Posterior vena cava (tissue), 2 donors: ENCODE data around the gene CREB5. TPM values are rescaled to one million over a fixed set of nuclear protein-coding genes. Genes with fewer than 3 reads are reported as not detected.
"Not testable (repeated sequence)": the region's sequence is repeated elsewhere in the genome, so short reads cannot be mapped to it uniquely, and the experiment has no call there.

Experiments
- DNase-seq: peaks from one replicate; pipeline ENCODE4 v3.0.0-alpha.2; 2020; ENCODE audit warnings: low spot score
- intact Hi-C, 2 donors: fragments of 100-400 bp; cut with DNase I; formaldehyde crosslinking; loops; one replicate each; pipeline versions ENCODE4 v1.14.1 to v1.14.2; 2022 to 2023
- total RNA-seq, 2 donors: library from RNA; stranded (reverse); fragmentation: NEBNext Ultra II Directional; extraction: Animal tissue kit (Norgen Biotek cat#: 25700); gene quantifications; one replicate each; pipeline ENCODE4 v1.2.1, GENCODE V29; 2021
- donor health status: DM: yes; HTN: yes; CAD: no.
- donor health status: DM: yes; HTN: yes; CAD: no.

CREB5 gene
- total RNA-seq, 2 donors from 2014 or later: 21.5 to 21.9 TPM

GRCh38 chr7:28401567-28401966, 10.8 kb upstream of the CREB5 start:
- intact Hi-C loops: loop anchor here in 1 of 2 donors (10.0 kb wide), 1 partner anchor 283 kb away; no protein-coding TSS in a partner anchor

GRCh38 chr7:28405662-28406061, 6.7 kb upstream of the CREB5 start:
- intact Hi-C loops: loop anchor here in 1 of 2 donors (5.0 to 10.0 kb wide), 2 partner anchors 222 to 279 kb away; no protein-coding TSS in a partner anchor
- peak; percentile 67 for DNase-seq

More at GRCh38 chr7:28401567-28401966, 10.8 kb upstream of the CREB5 start:
- not testable (repeated sequence) for DNase-seq

GRCh38 chr7:28406192-28406591, 6.1 kb upstream of the CREB5 start:
- no peak for DNase-seq
- intact Hi-C loops: loop anchor here in 1 of 2 donors (5.0 to 10.0 kb wide), 2 partner anchors 221 to 279 kb away; no protein-coding TSS in a partner anchor

- intact Hi-C loops: loop anchor here in 1 of 2 donors (5.0 to 10.0 kb wide), 2 partner anchors 220 to 277 kb away; no protein-coding TSS in a partner anchor
- DNase-seq: no peak
Measured at GRCh38 chr7:28407651-28408050, 4.7 kb upstream of the CREB5 start.

- DNase-seq: peak; percentile 82
- intact Hi-C loops: loop anchor here in 1 of 2 donors (5.0 to 10.0 kb wide), 2 partner anchors 219 to 276 kb away; no protein-coding TSS in a partner anchor
Measured at GRCh38 chr7:28408105-28408959, 4.0 kb upstream of the CREB5 start.

- intact Hi-C loops: loop anchor here in 1 of 2 donors (5.0 to 10.0 kb wide), 2 partner anchors 218 to 276 kb away; no protein-coding TSS in a partner anchor
- peak; percentile 97 for DNase-seq
Measured at GRCh38 chr7:28408960-28409715, 3.2 kb upstream of the CREB5 start.

GRCh38 chr7:28409716-28410627, 2.3 kb upstream of the CREB5 start:
- peak; percentile 84 for DNase-seq
- intact Hi-C loops: loop anchor here in 1 of 2 donors (5.0 to 10.0 kb wide), 2 partner anchors 217 to 275 kb away; no protein-coding TSS in a partner anchor

- intact Hi-C loops: no loop called here
- peak; percentile 83 for DNase-seq
Measured at GRCh38 chr7:28410628-28411531, 1.4 kb upstream of the CREB5 start.

GRCh38 chr7:28413011-28413410, 693 bp downstream of the CREB5 start:
- DNase-seq: no peak
- intact Hi-C loops: no loop called here

- intact Hi-C loops: no loop called here
- DNase-seq: no peak
Measured at GRCh38 chr7:28414453-28414852, 2.1 kb downstream of the CREB5 start.

- intact Hi-C loops: loop anchor here in 1 of 2 donors (5.0 kb wide), 1 partner anchor 115 kb away; no protein-coding TSS in a partner anchor
Measured at GRCh38 chr7:28417321-28417940, 5.1 kb downstream of the CREB5 start.

GRCh38 chr7:28418311-28418710, 6.0 kb downstream of the CREB5 start:
- DNase-seq: no peak
- intact Hi-C loops: loop anchor here in 1 of 2 donors (5.0 kb wide), 1 partner anchor 114 kb away; no protein-coding TSS in a partner anchor

More at GRCh38 chr7:28417321-28417940, 5.1 kb downstream of the CREB5 start:
- no peak for DNase-seq

- intact Hi-C loops: loop anchor here in 1 of 2 donors (5.0 kb wide), 1 partner anchor 113 kb away; no protein-coding TSS in a partner anchor
- DNase-seq: no peak
Measured at GRCh38 chr7:28418966-28419365, 6.6 kb downstream of the CREB5 start.

- no peak for DNase-seq
- intact Hi-C loops: loop anchor here in 1 of 2 donors (5.0 kb wide), 1 partner anchor 113 kb away; no protein-coding TSS in a partner anchor
Measured at GRCh38 chr7:28419716-28420115, 7.4 kb downstream of the CREB5 start.

GRCh38 chr7:28423112-28423511, 10.8 kb downstream of the CREB5 start:
- DNase-seq: no peak
- intact Hi-C loops: no loop called here

GRCh38 chr7:28423918-28424514, 11.7 kb downstream of the CREB5 start:
- intact Hi-C loops: loop anchor here in 1 of 2 donors (1.0 kb wide), 1 partner anchor 8 kb away; no protein-coding TSS in a partner anchor
- no peak for DNase-seq
